GM23338 (cell line): ENCODE results near the gene SYCP3. TPM values are rescaled to one million over a fixed set of nuclear protein-coding genes. Genes with fewer than 3 reads are reported as not detected.

Source experiments
- ATAC-seq: fragments of 200-7000 bp; cut with Tn5 transposase; 3 replicates; pipeline ENCODE4 v1.9.1; 2020
- DNase-seq: peaks from one replicate; pipeline ENCODE4 v3.0.0-alpha.2; 2015; ENCODE audit warnings: low spot score
- H2AFZ ChIP-seq: fragments of 200-600 bp; sonication (generic); 2 replicates; pipeline ENCODE4 v1.8.0; 2016; ENCODE audit warnings: antibody characterized with exemption, mild to moderate bottlenecking, moderate library complexity
- H3F3A ChIP-seq: fragments of 200-600 bp; sonication (generic); replicated peaks from 2 replicates; pipeline ENCODE4 v1.8.0; 2017; ENCODE audit warnings: antibody characterized with exemption, mixed run types, low read depth
- H3K27ac ChIP-seq: fragments of 200-600 bp; sonication (generic); 2 replicates; pipeline ENCODE4 v1.6.1; 2016; ENCODE audit warnings: low read depth
- H3K27me3 ChIP-seq: fragments of 200-600 bp; sonication (generic); 2 replicates; pipeline ENCODE4 v1.8.0; 2016; ENCODE audit warnings: mild to moderate bottlenecking, mixed run types, moderate library complexity; ENCODE audit not compliant: insufficient read depth
- H3K36me3 ChIP-seq: fragments of 200-600 bp; sonication (generic); 2 replicates; pipeline ENCODE4 v1.8.0; 2016; ENCODE audit warnings: mild to moderate bottlenecking; ENCODE audit not compliant: insufficient read depth
- H3K4me1 ChIP-seq: fragments of 200-600 bp; sonication (generic); 2 replicates; pipeline ENCODE4 v1.8.0; 2016; ENCODE audit warnings: mild to moderate bottlenecking, moderate library complexity; ENCODE audit not compliant: insufficient read depth
- H3K4me2 ChIP-seq: fragments of 200-600 bp; sonication (generic); 2 replicates; pipeline ENCODE4 v1.7.1; 2017; ENCODE audit warnings: mixed run types
- H3K4me3 ChIP-seq: fragments of 200-600 bp; sonication (generic); 2 replicates; pipeline ENCODE4 v1.6.1; 2016; ENCODE audit warnings: mixed run types
- H3K79me2 ChIP-seq: fragments of 200-600 bp; sonication (generic); replicated peaks from 2 replicates; pipeline ENCODE4 v1.8.0; 2017; ENCODE audit warnings: mild to moderate bottlenecking; ENCODE audit not compliant: insufficient read depth
- H3K9me2 ChIP-seq: fragments of 200-600 bp; sonication (generic); 2 replicates; pipeline ENCODE4 v1.8.0; 2017; ENCODE audit not compliant: insufficient read depth
- H4K20me1 ChIP-seq: fragments of 200-600 bp; sonication (generic); replicated peaks from 2 replicates; pipeline ENCODE4 v1.8.0; 2017; ENCODE audit warnings: mild to moderate bottlenecking; ENCODE audit not compliant: insufficient read depth
- H3K27ac Mint-ChIP-seq: 2 replicates; pipeline ENCODE4 v1.8.0; 2020; ENCODE audit warnings: inconsistent platforms, mild to moderate bottlenecking, moderate library complexity, mixed read lengths
- H3K27me3 Mint-ChIP-seq: 3 replicates; pipeline ENCODE4 v1.8.0; 2022; ENCODE audit warnings: low read depth, mild to moderate bottlenecking, moderate library complexity, mixed read lengths, inconsistent platforms; ENCODE audit not compliant: insufficient read depth, poor library complexity
- H3K36me3 Mint-ChIP-seq: 3 replicates; pipeline ENCODE4 v1.8.0; 2021; ENCODE audit warnings: low read depth, mild to moderate bottlenecking, inconsistent platforms, moderate library complexity, mixed read lengths
- H3K4me1 Mint-ChIP-seq: 3 replicates; pipeline ENCODE4 v1.8.0; 2020; ENCODE audit warnings: mild to moderate bottlenecking, inconsistent platforms, mixed read lengths
- H3K4me3 Mint-ChIP-seq: 3 replicates; pipeline ENCODE4 v1.8.0; 2021; ENCODE audit warnings: moderate library complexity, mild to moderate bottlenecking, inconsistent platforms, mixed read lengths
- H3K9me3 Mint-ChIP-seq: 3 replicates; pipeline ENCODE4 v1.8.0; 2020; ENCODE audit warnings: moderate library complexity, mild to moderate bottlenecking, inconsistent platforms, mixed read lengths
- CTCF ChIP-seq, 2 experiments: fragments of 200-600 bp in 1 of 2; sonication (generic) in 1 of 2; conservative IDR thresholded peaks; 2 replicates each; pipeline versions ENCODE4 v1.5.1 to v1.6.1; 2016 to 2017; ENCODE audit warnings: antibody characterized with exemption in 2 of 2, low read depth in 2 of 2, mild to moderate bottlenecking in 2 of 2, moderate library complexity in 1 of 2
- EZH2phosphoT487 ChIP-seq: fragments of 200-600 bp; sonication (generic); IDR thresholded peaks from one replicate; pipeline ENCODE4 v1.8.1; 2018; ENCODE audit warnings: antibody characterized with exemption; ENCODE audit not compliant: unreplicated experiment
- JUNB ChIP-seq: IDR thresholded peaks from one replicate; pipeline ENCODE4 v1.6.1; 2016; ENCODE audit warnings: antibody characterized with exemption; ENCODE audit not compliant: unreplicated experiment
- NANOG ChIP-seq: IDR thresholded peaks from 2 replicates; pipeline ENCODE4 v1.6.1; 2016; ENCODE audit warnings: antibody characterized with exemption, borderline replicate concordance
- POLR2AphosphoS5 ChIP-seq: IDR thresholded peaks from 2 replicates; pipeline ENCODE4 v1.6.1; 2016; ENCODE audit warnings: antibody characterized with exemption, low read depth
- ZNF114 ChIP-seq: fragments of 250-450 bp; sonication (Bioruptor Pico); IDR thresholded peaks from 2 replicates; pipeline ENCODE4 v1.5.0; 2020; ENCODE audit warnings: mild to moderate bottlenecking, moderate library complexity
- ZNF331 ChIP-seq: fragments of 250-450 bp; sonication (Bioruptor Pico); IDR thresholded peaks from 2 replicates; pipeline ENCODE4 v1.5.0; 2020; ENCODE audit warnings: low read depth, mild to moderate bottlenecking, moderate library complexity
- ZNF462 ChIP-seq: fragments of 250-450 bp; sonication (Bioruptor Pico); IDR thresholded peaks from 2 replicates; pipeline ENCODE4 v1.5.0; 2020; ENCODE audit warnings: mild to moderate bottlenecking, moderate library complexity
- polyA plus RNA-seq: library from polyadenylated mRNA; unstranded; fragments of >200 nt; fragmentation: Nextera tagmentation; extraction: Ambion mirVana; gene quantifications from 2 replicates; pipeline ENCODE4 v1.2.1, GENCODE V29; 2016
- total RNA-seq: library from RNA; depleted of rRNA; stranded (reverse); fragments of >200 nt; shearing (Covaris generic); gene quantifications from 2 replicates; pipeline ENCODE4 v1.2.3, GENCODE V29; 2014

The SYCP3 gene
- total and polyA plus RNA-seq, 2 experiments from 2014 or later, result 0.07 to 1.5 TPM

GRCh38 chr12:101743242-101743641 lies 4.0 kb upstream of the SYCP3 start (continued):
- TF ChIP-seq ZNF462 (CRISPR knock-in tag) (no peak), NANOG (no peak), EZH2phosphoT487 (no peak), POLR2AphosphoS5 (no peak), CTCF (conservative IDR thresholded peaks at IDR 0.05; ENCODE audit: low read depth in 2 of 2) (no peak)

- Histone ChIP-seq H3K36me3 (no peaks in the 10 kb centered on the region), H3K4me2 (no peak overlapping the region), H3F3A (no peaks in the 10 kb centered on the region), H4K20me1 (no peaks in the 10 kb centered on the region; the same call in 1 of the 2 replicates), H3K79me2 (no peaks in the 10 kb centered on the region), H2AFZ (no peak overlapping the region), H3K27ac (no peak overlapping the region), H3K4me3 (no peak overlapping the region), H3K27me3 (no peaks in the 10 kb centered on the region), H3K9me2 (no peaks in the 10 kb centered on the region), H3K4me1 (no peaks in the 10 kb centered on the region)
- no peak for ATAC-seq
- DNase-seq, result peak; percentile 45
- Mint-ChIP-seq H3K27me3 (peaks cover 2% of the 10 kb centered on the region), H3K36me3 (peaks cover 7% of the 10 kb centered on the region; the same call in 1 of the 3 replicates), H3K9me3 (no peaks in the 10 kb centered on the region), H3K4me1 (no peaks in the 10 kb centered on the region), H3K4me3 (no peak overlapping the region), H3K27ac (no peak overlapping the region)
- TF ChIP-seq ZNF114 (CRISPR knock-in tag), result no peak
- TF ChIP-seq JUNB, result no peak
- no peak for TF ChIP-seq ZNF462 (CRISPR knock-in tag)
- no peak for TF ChIP-seq ZNF331
Observed at GRCh38 chr12:101740980-101741379, 1.7 kb upstream of the SYCP3 start.
